ENCODE data around the gene SEPHS2.
"Not testable (repeated sequence)": the region's sequence is repeated elsewhere in the genome, so short reads cannot be mapped to it uniquely, and the experiment has no call there.

SEPHS2 gene

GRCh38 chr16:30464078-30464477, 18.4 kb upstream of the SEPHS2 start:
- DNase-seq = no peak

- DNase-seq = not testable (repeated sequence)
These were observed 15.8 kb upstream of the SEPHS2 start for GRCh38 chr16:30461426-30461825.

DNA sequence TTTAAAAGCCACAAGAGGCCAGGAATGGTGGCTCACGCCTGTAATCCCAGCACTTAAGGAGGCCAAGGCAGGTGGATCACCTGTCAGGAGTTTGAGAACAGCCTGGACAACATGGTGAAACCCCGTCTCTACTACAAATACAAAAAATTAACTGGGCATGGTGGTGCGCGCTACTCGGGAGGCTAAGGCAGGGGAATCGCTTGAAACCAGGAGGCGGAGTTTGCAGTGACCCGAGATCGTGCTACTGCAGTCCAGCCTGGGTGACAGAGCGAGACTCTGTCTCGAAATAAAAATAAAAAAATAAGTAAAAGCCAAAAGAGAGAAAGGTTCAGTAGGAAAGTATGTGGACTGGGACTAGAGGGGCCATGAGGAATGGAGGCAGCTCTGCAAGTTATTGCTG, 13.8 kb upstream of the SEPHS2 start:
- DNase-seq = no peak

DNA sequence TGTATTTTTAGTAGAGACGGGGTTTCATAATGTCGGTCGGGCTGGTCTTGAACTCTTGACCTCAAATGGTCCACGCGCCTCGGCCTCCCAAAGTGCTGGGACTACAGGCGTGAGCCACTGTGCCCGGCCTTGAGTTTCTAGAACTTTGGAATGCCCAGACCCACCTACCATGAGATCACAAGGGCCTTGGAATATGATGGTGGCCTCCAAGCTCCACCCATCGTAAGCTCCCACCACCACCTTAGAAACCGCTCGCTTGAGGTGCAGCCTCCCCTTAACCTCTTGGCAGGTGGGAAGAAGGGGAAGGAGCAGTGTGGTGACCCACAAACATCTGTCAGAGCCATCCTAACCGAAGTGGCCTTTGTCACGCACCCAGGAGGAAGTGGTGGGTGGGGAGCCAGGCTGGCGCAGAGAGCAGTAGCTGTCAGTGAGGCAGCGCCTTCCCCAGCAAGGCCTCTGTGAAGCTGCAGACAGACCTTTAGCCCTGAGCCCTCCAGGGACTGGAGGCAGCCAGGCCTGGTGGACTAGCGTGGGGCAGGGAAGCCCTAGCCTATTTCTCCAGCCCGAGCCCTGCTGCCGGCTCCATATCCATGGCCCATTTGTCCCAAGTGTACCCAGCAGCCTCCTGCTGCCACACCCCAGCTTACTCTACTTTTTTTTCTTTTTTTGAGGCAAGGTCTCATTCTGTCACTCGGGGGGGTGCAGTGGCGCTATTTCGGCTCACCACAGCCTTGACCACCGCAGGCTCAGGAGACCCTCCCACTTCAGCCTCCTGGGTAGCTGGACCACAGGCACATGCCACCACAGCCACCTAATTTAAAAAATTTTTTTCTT, 13.1 kb upstream of the SEPHS2 start:
- DNase-seq = no peak

DNA sequence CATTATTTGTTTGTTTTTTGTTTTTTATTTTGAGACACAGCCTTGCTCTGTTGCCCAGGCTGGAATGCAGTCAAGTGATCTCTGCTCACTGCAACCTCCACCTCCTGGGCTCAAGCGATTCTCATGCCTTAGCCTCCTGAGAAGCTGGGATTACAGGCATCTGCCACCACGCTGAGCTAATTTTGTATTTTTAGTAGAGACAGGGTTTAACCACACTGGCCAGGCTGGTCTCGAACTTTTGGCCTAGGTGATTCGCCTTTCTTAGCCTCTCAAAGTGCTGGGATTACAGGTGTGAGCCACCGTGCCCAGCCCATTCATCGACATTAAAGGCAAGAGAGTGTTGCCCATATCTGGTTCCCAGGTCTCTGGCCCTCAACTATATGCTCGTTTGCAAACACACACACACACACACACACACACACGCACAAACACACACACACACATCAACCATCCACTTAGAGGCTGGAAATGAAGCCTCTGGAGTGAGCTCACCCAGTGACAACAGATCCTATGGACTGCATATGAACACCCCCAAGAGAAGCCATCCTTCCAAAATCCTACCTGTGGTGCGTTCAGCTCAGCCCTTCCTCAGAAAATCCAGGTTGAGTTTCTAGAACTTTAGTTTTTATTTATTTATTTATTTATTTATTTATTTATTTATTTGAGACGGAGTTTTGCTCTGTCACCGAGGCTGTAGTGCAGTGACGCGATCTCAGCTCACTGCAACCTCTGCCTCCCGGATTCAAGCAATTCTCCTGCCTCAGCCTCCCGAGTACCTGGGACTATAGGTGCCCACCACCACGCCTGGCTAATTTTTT, 12.3 kb upstream of the SEPHS2 start:
- DNase-seq = no peak

GRCh38 chr16:30457256-30457655, 11.6 kb upstream of the SEPHS2 start:
- DNase-seq = no peak

DNA sequence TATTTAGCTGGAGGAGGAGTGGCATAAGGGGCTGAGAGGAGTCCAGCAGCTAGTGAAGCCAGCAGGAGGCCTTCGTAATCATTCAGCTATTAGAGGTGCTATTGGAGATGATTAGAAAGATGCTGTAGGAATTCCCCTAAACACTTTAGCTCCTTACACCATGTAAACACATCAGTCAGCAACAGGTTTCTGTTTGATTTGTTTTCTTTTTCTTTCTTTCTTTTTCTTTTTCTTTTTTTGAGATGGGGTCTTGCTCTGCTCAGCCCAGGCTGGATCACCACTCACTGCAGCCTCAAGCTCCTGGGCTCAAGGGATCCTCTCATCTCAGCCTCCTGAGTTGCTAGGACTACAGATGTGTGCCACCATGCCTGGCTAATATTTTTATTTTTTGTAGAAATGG, 10.6 kb upstream of the SEPHS2 start:
- DNase-seq = no peak

- DNase-seq = not testable (repeated sequence)
These were observed 7.3 kb upstream of the SEPHS2 start for GRCh38 chr16:30452709-30453580.

DNA sequence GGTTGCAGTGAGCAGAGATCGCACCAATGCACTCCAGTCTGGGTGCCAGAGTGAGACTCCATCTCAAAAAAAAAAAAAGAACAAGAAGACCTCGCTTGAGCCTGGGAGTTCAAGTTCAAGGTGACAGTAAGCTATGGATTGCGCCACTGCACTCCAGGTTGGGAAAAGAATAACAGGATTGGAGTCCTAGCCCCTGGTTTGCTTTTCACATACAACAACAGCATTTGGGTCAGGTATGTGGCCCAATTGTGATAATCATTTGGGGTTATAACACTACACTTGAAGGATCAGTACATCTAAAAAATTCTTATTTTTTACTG, 3.4 kb upstream of the SEPHS2 start:
- DNase-seq = no peak

GRCh38 chr16:30447512-30448226, 2.0 kb upstream of the SEPHS2 start:
- DNase-seq = no peak

GRCh38 chr16:30446203-30446595, 525 bp upstream of the SEPHS2 start:
- DNase-seq = no peak

DNA sequence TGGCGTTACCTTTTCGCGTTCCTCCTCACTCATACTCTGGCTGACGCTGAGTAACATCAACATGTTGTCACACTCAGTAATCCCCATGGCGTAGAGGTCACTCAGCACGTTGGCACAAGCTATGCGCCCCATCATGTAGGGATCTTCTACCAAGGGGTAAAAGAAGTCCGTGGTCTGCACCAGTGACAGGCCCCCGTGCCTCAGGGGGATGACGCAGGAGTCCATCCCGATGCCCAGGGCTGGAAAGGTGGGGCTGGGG, 596 bp downstream of the SEPHS2 start:
- no peak for DNase-seq

DNA sequence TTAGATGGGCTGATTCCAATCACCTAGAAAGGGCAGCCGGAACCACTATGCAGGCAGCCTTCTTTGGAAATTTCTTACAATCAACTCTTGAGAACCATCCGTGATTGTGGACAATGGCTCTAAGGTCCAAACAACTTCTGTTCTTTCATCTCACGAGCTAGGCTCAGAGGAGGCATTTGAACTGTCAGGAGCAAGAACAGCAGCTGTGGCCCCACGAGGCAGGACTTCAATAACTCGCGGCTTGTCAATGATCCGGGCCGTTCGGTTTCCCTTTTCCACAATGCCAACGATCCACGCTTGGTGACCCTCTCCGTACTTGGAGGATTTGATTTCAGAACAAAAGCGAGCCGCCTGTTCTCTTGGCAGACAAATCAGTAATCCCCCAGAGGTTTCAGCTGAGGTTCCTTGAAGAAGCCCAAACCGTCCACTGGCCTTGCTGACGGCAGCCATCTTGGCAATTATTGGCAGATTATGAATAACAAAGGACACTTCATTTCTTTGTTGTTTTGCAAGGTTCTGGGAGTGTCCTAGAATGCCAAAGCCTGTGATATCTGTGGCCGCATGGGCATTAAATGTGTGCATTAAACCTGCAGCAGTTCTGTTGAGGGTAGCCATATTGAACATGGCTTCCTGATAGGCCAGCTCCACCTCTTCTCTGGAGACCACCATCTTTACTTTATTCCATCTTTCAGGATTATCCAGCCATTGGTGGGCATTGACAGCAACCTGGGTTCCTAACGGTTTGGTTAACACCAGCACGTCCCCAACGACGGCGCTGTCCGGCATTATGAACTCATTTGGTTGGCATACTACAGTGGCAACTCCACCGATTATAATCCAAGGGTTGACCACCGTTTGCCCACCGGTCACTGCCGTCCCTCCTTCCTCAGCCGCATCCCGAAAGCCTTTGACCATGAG, 1.2 kb downstream of the SEPHS2 start:
- no peak for DNase-seq

GRCh38 chr16:30443631-30444030, 2.0 kb downstream of the SEPHS2 start:
- no peak for DNase-seq

DNA sequence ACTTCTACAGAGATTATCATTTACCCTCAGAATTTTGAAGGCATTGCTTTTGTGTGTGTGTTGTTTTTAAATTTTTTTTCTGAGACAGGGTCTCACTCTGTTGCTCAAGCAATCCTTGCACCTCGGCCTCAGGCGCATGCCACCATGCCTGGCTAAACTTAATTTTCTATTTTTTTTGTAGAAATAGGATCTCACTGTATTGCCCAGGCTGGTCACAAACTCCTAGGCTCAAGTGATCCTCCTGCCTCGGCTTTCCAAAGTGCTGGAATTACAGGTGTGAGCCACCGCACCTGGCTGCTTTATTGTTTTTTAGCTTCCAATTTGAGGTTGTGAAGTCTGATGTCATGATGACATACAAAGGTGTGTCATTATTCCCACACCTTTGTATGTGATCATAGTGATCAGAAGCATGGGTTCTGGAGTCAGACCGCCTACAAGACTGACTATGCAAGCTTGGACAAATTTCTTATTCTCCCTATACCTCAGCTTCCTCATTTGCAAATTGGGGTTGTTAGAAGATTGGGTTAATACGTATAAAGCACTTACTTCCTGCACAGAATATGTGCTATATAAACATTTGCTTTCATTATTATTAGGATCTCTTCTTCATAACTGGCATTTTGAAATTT, 5.8 kb downstream of the SEPHS2 start:
- DNase-seq = no peak

- no peak for DNase-seq
These were observed 6.8 kb downstream of the SEPHS2 start for GRCh38 chr16:30438835-30439234.

DNA sequence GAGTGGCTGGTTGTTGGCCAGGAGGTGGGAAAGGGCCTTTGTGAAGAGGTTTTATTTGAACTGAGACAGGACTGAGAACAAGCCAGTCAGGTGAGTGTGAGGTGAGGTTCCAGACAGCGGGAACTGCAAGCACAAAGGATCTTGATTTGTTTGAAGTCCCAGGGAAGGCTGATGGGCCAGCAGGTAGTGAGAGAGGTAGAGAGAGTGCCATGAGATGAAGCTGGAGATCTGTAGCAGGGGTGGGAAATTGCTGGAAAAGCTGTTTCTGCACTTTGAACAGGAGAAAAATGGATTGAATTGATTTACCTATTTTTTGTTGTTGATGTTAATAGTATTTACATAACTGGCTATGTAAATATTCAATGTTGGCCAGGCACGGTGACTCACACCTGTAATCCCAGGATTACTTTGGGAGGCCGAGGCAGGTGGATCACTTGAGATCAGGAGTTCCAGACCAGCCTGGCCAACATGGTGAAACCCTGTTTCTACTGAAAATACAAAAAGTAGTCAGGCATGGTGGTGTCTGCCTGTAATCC, 8.1 kb downstream of the SEPHS2 start:
- no peak for DNase-seq

DNA sequence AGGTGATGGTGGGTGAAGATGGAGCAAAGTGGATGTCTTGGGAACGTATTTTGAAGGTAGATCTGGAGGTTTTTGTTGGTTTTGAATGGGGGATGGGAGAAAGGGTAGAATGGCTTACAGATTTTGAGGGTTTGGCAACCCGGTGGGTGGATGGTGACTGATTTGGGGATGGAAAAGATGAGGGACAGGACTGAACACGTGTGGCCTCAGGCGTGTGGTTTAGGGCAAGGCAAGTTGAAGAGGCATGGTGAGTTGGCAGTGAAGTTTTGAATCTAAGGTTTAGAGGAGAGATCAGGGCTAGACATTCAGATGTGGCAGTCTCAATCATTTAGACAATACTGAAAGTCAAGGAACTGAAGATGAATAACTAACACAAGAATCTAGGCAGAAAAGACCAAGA, 10.8 kb downstream of the SEPHS2 start:
- no peak for DNase-seq

DNA sequence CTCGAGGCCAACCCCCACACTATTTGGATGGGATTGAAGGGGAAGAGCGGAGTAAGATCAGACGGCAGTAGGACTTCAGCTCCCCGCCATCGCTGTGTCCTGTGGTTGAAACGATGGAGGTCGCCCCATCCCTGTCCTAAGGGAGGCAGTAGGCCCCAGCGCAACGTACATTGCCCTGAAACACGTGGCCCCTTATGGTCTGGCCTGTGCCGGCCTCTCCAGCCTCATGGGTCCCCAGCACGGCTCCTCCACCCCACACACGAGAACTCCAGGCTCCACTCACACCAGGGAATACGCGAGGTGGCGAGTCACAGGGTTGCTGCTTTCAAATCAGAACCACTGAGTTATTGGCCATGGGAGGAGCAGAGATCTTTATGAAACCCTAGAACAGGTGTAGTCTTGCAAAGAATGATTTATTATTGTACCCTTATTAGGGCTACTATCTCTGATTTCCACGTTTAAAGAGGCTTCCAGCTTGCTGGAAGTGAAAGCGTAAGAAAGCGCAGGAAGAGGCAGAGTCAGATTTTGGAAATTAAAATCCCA, 15.2 kb downstream of the SEPHS2 start:
- DNase-seq = no peak

- peak; percentile 55 for DNase-seq
These were observed 15.8 kb downstream of the SEPHS2 start, which contains the start of gene DCTPP1 for GRCh38 chr16:30429678-30430427. Gene DCTPP1 (minus strand): TSS chr16:30430030. CDS start chr16:30429980, 50 bp downstream.

Data from 8988T (cell line).